ENCODE data around the gene EVA1C. TPM values are rescaled to one million over a fixed set of nuclear protein-coding genes. Genes with fewer than 3 reads are reported as not detected.
A peak's percentile ranks its signal among the peaks of the same experiment; 100 is the strongest.

The EVA1C gene
- total and polyA plus RNA-seq, 9 of the 15 experiments (the other 6 are each of a cell fraction or from before 2014, with no cell fraction given): 0.22 TPM; not detected in 8

- Histone ChIP-seq H3K36me3 (ENCODE audit: control insufficient read depth, insufficient read depth, low read length) (no peaks in the 10 kb centered on the region), H3K79me2 (ENCODE audit: control insufficient read depth, insufficient read depth, low read length) (no peaks in the 10 kb centered on the region), H2AFZ (ENCODE audit: low read depth, low read length) (peak overlapping the region; percentile 72), H3K9ac (ENCODE audit: insufficient read depth in 1 of 2, low read depth in 2 of 2, low read length in 2 of 2) (no peak overlapping the region), H3K27ac (ENCODE audit: extremely low read depth, low read depth, low read length) (no peak overlapping the region), H3K9me1 (ENCODE audit: control insufficient read depth, insufficient read depth, low read length) (no peaks in the 10 kb centered on the region), H4K20me1 (replicated peaks; ENCODE audit: control insufficient read depth, insufficient read depth, low read length) (no peaks in the 10 kb centered on the region), H3K4me1 (replicated peaks in 1 of 2; ENCODE audit: control insufficient read depth in 2 of 2, insufficient read depth in 2 of 2, low read length in 2 of 2) (peaks cover 3% of the 10 kb centered on the region in 2 experiments; a peak in 4 of 5 replicates), H3K4me3 (no peak overlapping the region), H3K9me3 (replicated peaks; ENCODE audit: control insufficient read depth, insufficient read depth, low read depth, low read length) (no peaks in the 10 kb centered on the region), H3K4me2 (ENCODE audit: insufficient read depth, low read length) (no peak overlapping the region), H3K27me3 (ENCODE audit: control insufficient read depth in 2 of 2, insufficient read depth in 2 of 2, low read length in 2 of 2) (no peaks in the 10 kb centered on the region)
- DNase-seq (ENCODE audit: extremely low read depth in 1 of 4, low spot score in 3 of 4) (peak in 1 of 4 experiments; percentile 73), FAIRE-seq (peak; percentile 77), ATAC-seq (peak; percentile 87)
- 29% methylated on average over 5 of the region's 5 CpGs for WGBS (ENCODE audit: insufficient coverage, low coverage, missing lambda C conversion rate)
- in situ Hi-C loops (cut with MboI): no loop called here
- ChIA-PET CTCF (ENCODE audit: low intra/inter-chr PET ratio) (interaction anchor here (1.5 kb wide), 1 partner anchor 159 kb away, joined by 8 read pairs; no protein-coding TSS in a partner anchor), POLR2A (interaction anchor here (0.8 kb wide), 2 partner anchors 41 to 82 kb away, joined by 3 read pairs; no protein-coding TSS in a partner anchor)
- intact Hi-C loops (cut with micrococcal nuclease): loop anchor here (1.0 kb wide), 1 partner anchor 159 kb away; no protein-coding TSS in a partner anchor
- BruUV-seq (replicated peaks): no TSS peak
- no peak for TF ChIP-seq IRF9 (tag; IDR thresholded peaks at IDR 0.05)
- no peak for TF ChIP-seq CHCHD3 (CRISPR knock-in tag; IDR thresholded peaks at IDR 0.05)
- TF ChIP-seq, protein P1, sequence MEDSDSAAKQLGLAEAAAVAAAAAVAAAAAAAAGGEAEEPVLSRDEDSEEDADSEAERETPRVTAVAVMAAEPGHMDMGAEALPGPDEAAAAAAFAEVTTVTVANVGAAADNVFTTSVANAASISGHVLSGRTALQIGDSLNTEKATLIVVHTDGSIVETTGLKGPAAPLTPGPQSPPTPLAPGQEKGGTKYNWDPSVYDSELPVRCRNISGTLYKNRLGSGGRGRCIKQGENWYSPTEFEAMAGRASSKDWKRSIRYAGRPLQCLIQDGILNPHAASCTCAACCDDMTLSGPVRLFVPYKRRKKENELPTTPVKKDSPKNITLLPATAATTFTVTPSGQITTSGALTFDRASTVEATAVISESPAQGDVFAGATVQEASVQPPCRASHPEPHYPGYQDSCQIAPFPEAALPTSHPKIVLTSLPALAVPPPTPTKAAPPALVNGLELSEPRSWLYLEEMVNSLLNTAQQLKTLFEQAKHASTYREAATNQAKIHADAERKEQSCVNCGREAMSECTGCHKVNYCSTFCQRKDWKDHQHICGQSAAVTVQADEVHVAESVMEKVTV (CRISPR knock-in tag; IDR thresholded peaks at IDR 0.05): peak; percentile 72
- no peak for TF ChIP-seq HDAC2 (IDR thresholded peaks at IDR 0.05)
- TF ChIP-seq HMG20A (CRISPR knock-in tag; conservative IDR thresholded peaks at IDR 0.05): no peak
- TF ChIP-seq JUND (IDR thresholded peaks at IDR 0.05; ENCODE audit: borderline replicate concordance, low read depth, low read length): peak; percentile 45; the same call in 1 of the 2 replicates
- no peak for TF ChIP-seq JUND (tag; IDR thresholded peaks at IDR 0.05; ENCODE audit: borderline replicate concordance, low read depth, low read length)
- TF ChIP-seq ZNF75A (CRISPR knock-in tag; IDR thresholded peaks at IDR 0.05): no peak
- peak; percentile 47; the same call in 1 of the 2 replicates for TF ChIP-seq CREM (IDR thresholded peaks at IDR 0.05; ENCODE audit: low read depth)
- TF ChIP-seq CEBPB (tag; IDR thresholded peaks at IDR 0.05): no peak
- peak in 1 of 2 experiments; percentile 87; a peak in 2 of 4 replicates for TF ChIP-seq SRF (CRISPR knock-in tag; IDR thresholded peaks at IDR 0.05)
- 0 out of 2 replicates have a peak, but pooled peaks have one; percentile 18 for TF ChIP-seq MAFK (IDR thresholded peaks at IDR 0.05; ENCODE audit: low read length)
- no peak for TF ChIP-seq RBM17 (IDR thresholded peaks at IDR 0.05; ENCODE audit: borderline replicate concordance, low read depth, low read length)
- no peak for TF ChIP-seq RBFOX2 (IDR thresholded peaks at IDR 0.05; ENCODE audit: low read depth, low read length)
- no peak for TF ChIP-seq GTF2F1 (IDR thresholded peaks at IDR 0.05; ENCODE audit: low read depth, low read length)
- no peak for TF ChIP-seq ZC3H8 (IDR thresholded peaks at IDR 0.05)
- TF ChIP-seq CHAMP1 (IDR thresholded peaks at IDR 0.05): no peak
- no peak for TF ChIP-seq LCOR (CRISPR knock-in tag; IDR thresholded peaks at IDR 0.05)
- TF ChIP-seq ZNF583 (CRISPR knock-in tag; IDR thresholded peaks at IDR 0.05): no peak
- TF ChIP-seq ZNF282 (CRISPR knock-in tag; IDR thresholded peaks at IDR 0.05): no peak
- TF ChIP-seq MECOM (CRISPR knock-in tag; IDR thresholded peaks at IDR 0.05): no peak
These were observed 149.9 kb downstream of the EVA1C start for GRCh38 chr21:32562426-32562825.
